ENCODE results near the gene N4BP2L1. TPM values are rescaled to one million over a fixed set of nuclear protein-coding genes. Genes with fewer than 3 reads are reported as not detected.

Gene N4BP2L1
- total RNA-seq, 1 donor from 2014 or later, result 3.6 TPM

DNA sequence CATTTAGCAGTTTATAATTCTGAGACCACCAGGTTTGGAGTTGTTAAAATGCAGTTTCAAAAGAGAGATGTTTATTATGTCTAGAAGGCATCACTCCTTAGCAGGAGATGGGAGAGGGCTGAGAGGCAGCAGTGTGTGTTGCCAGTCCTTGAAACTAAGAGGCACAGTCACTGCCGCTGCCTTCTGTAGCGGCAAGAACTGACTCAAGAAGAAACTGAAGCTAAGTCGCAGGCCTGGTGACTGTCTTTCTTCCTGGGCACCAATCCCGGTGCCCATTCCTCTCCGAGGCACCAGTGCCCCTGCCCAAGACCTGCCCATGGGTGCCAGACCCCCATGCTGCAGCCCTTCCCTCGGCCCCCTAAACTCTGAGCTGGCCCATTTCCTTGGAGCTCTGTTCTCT is 20.1 kb downstream of the N4BP2L1 start:
- H3K4me3 ChIP-seq (ENCODE audit: low read depth, low read length), result no peak overlapping the region
- DNase-seq (ENCODE audit: low read depth), result no peak
- TF ChIP-seq CTCF (conservative IDR thresholded peaks at IDR 0.05; ENCODE audit: low read depth, low read length), result no peak

DNA sequence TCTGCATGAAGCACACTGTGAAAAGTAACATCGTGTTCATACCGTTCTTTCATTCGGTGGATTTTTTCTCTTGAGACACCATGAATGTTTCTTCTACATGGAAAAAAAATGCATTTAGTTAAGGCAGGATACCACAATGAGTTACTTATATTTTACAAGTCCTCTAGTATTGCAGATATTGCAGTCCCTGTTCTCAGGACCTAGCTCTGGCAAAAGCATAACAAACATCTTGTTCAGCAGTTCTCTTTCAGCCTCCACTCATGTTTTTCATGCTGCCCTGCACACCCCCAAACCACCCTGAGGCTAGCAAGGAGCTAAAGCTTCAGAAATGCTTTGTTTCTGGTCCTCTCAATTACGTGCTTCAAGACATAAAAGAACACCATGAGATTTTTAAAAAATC is 24.8 kb downstream of the N4BP2L1 start:
- no peak for TF ChIP-seq CTCF (conservative IDR thresholded peaks at IDR 0.05; ENCODE audit: low read depth, low read length)
- no peak for DNase-seq (ENCODE audit: low read depth)

DNA sequence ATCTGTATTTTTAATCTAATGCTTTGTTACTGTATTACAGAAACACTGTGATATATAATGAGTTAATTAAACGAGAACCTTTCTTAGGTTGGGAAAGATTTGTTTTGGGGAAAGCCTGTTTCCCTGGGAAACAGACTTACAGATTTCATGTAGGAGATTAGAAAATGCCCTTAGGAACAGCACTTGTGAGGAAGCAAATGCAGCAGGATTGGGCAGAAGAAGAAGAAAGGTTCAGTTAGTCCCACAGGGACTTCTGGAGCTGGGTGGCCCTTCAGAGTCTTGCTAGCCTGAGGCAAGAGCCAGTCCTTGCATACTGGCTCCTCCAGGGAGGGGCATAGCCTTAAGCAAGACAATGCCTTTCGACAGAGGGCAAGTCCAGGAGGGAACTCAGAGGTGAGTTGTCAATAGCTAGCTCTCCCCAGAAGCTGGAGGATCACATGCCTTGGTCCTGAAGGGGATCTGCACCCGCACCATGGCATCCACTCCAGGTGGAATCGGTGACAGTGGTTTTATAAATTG is 36.8 kb downstream of the N4BP2L1 start:
- H3K4me3 ChIP-seq (ENCODE audit: low read depth, low read length), result no peak overlapping the region
- TF ChIP-seq CTCF (conservative IDR thresholded peaks at IDR 0.05; ENCODE audit: low read depth, low read length), result no peak
- no peak for DNase-seq (ENCODE audit: low read depth)

More for the DNA sequence above, 24.8 kb downstream of the N4BP2L1 start:
- no peak overlapping the region for H3K4me3 ChIP-seq (ENCODE audit: low read depth, low read length)

DNA sequence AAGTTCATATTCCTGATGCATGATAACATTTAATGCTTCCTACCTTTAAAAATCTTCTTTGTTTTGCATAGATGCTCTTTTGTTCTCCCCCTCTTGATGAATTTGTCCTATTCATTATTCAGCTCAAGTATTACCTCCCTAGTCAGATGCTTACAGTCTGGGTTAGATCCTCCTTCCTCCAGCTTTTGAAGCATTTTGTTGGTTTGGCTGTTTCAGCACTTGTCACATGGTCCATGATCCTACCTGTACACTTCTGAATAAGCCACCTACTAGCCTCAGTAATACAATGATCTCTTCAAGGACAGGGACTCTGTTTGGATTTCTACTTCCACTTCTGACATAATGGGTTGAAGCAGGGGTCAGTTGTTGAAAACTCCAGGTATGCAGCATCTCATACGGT is 37.4 kb downstream of the N4BP2L1 start:
- no peak for DNase-seq (ENCODE audit: low read depth)
- no peak for TF ChIP-seq CTCF (conservative IDR thresholded peaks at IDR 0.05; ENCODE audit: low read depth, low read length)
- no peak overlapping the region for H3K4me3 ChIP-seq (ENCODE audit: low read depth, low read length)

DNA sequence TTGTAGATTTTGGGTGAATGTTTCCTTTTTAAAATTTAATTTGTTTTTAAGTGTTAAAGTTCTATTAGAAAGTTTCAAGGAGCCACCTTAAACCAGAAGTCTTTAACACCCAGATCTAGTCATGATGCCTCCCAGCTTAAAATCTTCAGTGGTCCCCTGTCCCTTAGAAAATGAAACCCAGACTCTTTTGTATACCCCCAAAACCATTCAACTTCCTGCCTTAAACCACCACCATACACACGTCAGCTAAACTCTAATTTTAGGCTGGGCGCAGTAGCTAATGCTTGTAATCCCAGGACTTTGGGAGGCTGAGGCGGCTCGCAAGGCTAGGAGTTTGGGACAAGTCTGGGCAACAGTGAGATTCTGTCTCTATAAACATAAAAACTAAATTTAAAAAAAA is 37.9 kb downstream of the N4BP2L1 start:
- TF ChIP-seq CTCF (conservative IDR thresholded peaks at IDR 0.05; ENCODE audit: low read depth, low read length), result no peak
- no peak for DNase-seq (ENCODE audit: low read depth)
- H3K4me3 ChIP-seq (ENCODE audit: low read depth, low read length), result no peak overlapping the region

DNA sequence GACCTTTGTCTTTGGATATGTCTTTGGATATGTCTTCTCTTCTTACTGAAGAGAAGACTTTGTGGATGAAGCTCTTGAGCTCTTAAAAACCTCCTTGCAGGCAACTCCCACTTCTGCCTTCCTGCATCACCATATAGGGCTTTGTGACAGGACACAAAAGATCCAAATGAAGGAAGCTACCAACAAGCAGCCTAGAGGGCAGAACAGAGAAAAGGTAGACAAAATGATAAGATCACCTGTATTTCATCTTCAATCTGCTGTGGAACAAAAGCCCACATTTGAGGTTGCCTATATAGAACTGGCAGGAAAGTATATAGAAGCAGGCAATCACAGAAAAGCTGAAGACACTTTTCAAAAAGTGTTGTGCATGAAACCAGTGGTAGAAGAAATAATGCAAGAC is 42.5 kb downstream of the N4BP2L1 start:
- DNase-seq (ENCODE audit: low read depth), result no peak
- H3K4me3 ChIP-seq (ENCODE audit: low read depth, low read length), result no peak overlapping the region
- no peak for TF ChIP-seq CTCF (conservative IDR thresholded peaks at IDR 0.05; ENCODE audit: low read depth, low read length)

GRCh38 chr13:32384702-32385101 is 43.2 kb downstream of the N4BP2L1 start:
- no peak for DNase-seq (ENCODE audit: low read depth)
- no peak for TF ChIP-seq CTCF (conservative IDR thresholded peaks at IDR 0.05; ENCODE audit: low read depth, low read length)
- no peak overlapping the region for H3K4me3 ChIP-seq (ENCODE audit: low read depth, low read length)
